HG03060 (cell line): ENCODE data around the gene ARMH3.
"Not testable (repeated sequence)": the region's sequence is repeated elsewhere in the genome, so short reads cannot be mapped to it uniquely, and the experiment has no call there.

Experiments
- ATAC-seq: cut with Tn5 transposase; IDR thresholded peaks from one replicate; pipeline ENCODE4 v1.9.1; 2021; ENCODE audit warnings: low read depth, moderate number of reproducible peaks; ENCODE audit not compliant: unreplicated experiment

The ARMH3 gene

DNA sequence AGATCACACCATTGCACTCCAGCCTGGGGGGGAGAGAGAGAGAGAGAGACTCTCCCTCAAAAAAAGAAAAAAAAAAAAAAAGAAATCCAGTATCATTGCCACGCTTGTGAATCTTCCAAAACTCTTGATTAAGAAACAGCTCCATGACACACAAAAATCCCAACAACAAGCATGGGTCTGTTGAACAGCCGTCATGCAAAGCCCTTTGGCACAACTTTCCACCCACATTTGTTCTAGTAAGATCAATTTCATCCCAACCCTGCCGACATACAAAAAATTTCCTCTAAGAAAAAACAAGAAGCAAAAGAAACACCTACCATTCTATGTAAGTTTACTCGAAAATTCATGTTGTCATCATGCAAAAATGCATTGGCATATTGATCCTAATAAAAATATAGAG lies 62.8 kb downstream of the ARMH3 start:
- ATAC-seq = no peak

DNA sequence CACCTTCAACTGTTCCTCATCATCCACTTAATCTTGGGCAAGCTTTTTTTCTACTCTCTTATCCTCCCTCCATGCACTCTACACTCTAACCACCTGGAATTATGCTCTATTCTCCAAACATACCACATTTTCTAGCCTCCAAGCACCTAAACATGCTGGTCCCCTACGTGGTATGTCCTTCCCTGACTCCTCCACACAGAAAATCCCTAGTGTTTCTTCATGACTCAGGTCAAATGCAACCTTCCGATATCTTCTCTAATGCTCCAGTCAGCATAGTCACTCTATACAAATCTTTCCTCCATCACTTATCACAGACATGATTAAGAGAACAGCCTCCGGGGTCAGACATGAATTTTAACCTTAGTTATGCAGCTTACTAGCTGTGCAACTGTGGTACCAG lies 68.8 kb downstream of the ARMH3 start:
- no peak for ATAC-seq

- ATAC-seq = no peak
Observed at GRCh38 chr10:101986624-101986971, 69.4 kb downstream of the ARMH3 start.

GRCh38 chr10:101980677-101981076 lies 75.3 kb downstream of the ARMH3 start:
- ATAC-seq = not testable (repeated sequence)

DNA sequence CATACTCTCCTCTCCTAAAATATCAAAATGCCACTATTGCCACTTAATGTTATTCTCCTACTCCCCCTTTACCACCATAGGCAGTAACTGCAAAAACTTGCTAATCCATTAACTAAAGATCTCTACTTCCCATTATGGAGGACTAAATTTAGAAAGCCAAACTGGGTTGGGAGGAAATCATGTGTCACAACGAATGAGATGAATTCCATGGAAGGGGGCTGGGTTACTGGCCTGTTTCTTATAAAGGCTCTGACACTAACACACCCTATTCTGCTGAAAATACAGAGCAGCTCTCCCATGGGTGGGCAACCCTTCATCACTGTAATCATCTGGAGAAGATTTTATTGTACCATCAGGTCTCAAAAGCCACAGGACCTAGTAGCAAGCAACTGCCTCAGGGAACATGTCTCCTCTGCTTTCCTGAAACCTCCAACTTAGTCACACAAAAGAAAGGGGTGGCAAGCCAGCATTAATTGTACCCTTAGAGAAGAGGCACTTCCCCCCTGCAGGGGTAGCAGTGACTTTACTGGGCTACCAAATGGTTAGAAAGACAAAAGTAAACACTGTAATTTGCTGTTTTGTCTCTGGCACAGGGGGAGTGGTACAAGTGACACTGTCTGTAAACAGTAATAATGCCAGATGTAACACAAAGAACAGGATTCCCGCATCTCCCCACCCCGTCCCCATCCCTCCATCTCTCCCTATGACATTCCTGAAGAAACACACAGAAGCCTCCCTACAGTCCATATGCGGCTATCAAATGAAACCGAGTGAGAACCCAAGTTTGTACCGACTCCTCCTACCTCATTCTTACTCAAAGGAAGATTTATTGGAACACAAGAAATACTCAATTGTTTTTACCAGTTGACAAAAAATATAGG lies 81.6 kb downstream of the ARMH3 start:
- ATAC-seq = no peak

- no peak for ATAC-seq
Observed at GRCh38 chr10:101972761-101973160, 83.2 kb downstream of the ARMH3 start.

DNA sequence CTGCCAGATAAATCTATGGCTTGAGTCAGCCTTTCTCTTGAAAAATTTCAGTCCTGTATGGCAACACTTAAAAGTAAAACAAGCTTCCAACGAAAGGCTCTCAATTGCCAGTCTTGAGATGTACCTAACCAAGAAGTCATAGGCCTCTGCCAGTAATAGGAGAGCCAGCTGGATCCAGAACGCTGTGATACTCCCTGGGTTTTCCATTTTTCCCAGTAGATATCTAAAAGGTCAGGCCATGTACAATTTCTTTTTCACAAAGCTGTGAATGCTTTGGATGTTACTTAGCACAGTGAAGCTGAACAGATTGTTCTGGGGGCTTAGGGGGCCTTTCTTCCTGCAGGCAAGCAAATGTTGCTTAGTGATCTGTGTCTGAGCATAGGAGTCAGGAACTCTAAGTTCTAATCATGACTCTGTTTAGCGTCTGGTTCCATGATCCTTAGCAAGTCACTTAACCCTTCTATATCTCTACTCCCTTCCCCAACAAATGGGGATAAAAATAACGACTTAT lies 86.5 kb downstream of the ARMH3 start:
- no peak for ATAC-seq

- ATAC-seq = no peak
Observed at GRCh38 chr10:101968940-101969321, 87.0 kb downstream of the ARMH3 start.

GRCh38 chr10:101968286-101968939 lies 87.6 kb downstream of the ARMH3 start:
- no peak for ATAC-seq

GRCh38 chr10:101967713-101968112 lies 88.3 kb downstream of the ARMH3 start:
- ATAC-seq = no peak

DNA sequence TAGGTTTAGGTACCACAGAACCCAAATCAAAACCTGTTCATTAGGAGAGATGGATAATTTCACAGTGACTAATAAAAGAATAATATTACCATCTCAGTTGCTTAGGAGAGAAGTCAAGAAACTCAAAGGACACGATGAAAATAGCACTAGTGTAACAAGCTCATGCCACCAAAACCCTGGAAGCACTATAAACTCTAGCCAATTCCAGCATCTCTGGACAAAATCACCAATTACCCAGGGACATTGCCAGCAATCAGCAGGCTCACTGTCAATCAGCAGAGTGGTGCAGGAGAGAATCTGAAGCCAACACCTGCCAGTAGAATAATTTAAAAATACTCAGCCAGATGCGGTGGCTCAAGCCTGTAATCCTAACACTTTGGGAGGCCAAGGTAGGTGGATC lies 88.9 kb downstream of the ARMH3 start:
- no peak for ATAC-seq

- ATAC-seq = no peak
Observed at GRCh38 chr10:101965075-101965765, 90.8 kb downstream of the ARMH3 start.

- ATAC-seq = no peak
Observed at GRCh38 chr10:101961591-101962498, 94.1 kb downstream of the ARMH3 start.

DNA sequence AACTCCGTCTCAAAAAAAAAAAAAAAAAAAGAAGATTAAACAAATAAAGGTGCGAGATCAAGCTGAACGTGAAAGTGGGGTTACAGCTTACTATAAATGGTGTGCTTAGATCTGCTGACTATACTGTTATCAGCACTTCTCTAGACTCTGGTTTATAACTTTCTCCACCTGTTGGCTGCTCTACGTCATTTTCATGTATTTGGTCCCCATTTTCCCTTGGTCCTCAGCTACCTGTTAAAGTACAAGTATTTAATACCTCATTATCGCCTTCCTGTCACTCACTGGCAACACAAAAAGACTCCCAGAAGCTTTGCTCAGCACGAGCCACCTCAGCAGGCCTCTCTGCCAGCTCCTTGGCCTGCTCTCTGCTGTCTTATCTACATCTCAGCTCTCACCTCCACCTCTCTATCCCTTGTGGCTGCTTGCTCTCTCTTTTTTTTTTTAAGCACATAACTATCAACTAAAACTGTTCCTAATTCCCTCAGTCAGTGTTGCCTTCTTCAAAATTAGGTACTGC lies 95.0 kb downstream of the ARMH3 start:
- ATAC-seq = no peak

- no peak for ATAC-seq
Observed at GRCh38 chr10:101959346-101959916, 96.5 kb downstream of the ARMH3 start.

- ATAC-seq = no peak
Observed at GRCh38 chr10:101958691-101959090, 97.3 kb downstream of the ARMH3 start.

DNA sequence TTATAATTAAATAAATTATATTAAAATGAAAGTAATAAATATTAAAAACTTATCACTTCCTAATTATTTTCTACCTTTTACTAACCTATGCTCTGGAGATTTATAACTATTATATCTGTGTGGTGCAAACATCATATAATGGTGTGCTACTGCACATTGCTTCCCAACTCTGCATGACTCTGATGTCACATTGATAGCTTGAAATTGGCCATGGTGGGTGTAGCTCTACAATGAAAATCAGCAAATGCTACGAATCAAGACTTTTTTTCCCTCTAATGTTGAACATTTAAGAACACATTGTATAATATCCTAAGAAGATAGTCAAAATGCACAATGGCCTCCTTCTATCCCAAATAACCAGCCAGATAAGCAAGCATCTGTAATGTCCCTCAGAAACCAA lies 99.1 kb downstream of the ARMH3 start:
- no peak for ATAC-seq

DNA sequence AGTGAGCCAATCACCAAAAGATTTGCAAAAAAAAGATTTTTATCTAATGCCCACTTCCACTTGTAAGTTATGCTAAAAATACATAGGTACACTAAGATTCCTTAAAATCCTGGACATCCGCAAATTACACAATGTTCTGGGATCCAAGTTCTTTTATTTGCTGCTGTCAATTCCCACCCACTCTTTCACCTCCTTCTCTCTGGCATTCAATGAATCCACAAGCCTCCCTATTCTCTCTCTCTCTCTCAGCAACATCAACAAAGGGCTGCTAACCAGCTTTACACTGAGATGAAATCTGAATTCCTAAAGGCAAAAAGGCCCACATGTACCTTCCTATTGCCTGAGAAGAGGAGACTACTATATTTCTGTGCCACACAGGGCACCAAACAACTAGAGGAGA lies 99.9 kb downstream of the ARMH3 start:
- no peak for ATAC-seq

DNA sequence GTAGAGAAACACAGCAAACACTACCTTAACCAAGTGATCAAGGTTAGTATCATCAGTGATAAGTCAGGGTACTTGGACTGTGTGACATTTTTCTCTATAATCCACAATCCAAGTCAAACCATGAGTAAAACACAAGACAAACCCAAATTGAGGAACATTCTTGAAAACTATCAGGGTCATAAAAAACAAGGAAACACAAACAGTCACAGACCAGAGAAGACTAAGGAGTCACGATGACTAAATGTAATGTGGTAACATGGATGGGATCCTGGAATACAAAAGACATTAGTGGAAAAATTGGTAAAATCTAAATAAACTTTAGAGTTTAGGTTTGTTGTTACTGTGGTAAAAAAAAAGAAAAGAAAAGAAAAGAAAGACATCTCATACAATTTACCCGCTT lies 103.8 kb downstream of the ARMH3 start:
- ATAC-seq = no peak

- ATAC-seq = no peak
Observed at GRCh38 chr10:101950213-101950612, 105.8 kb downstream of the ARMH3 start.
